ENCODE results near the gene CHMP3. TPM values are rescaled to one million over a fixed set of nuclear protein-coding genes. Genes with fewer than 3 reads are reported as not detected.
"Not testable (repeated sequence)": the region's sequence is repeated elsewhere in the genome, so short reads cannot be mapped to it uniquely, and the experiment has no call there.

The CHMP3 gene
- total RNA-seq, 1 experiment from 2014 or later, result 56.4 TPM

- DNase-seq (ENCODE audit: extremely low read depth, low read depth), result no peak
Observed at GRCh38 chr2:86512892-86513291, 50.4 kb downstream of the CHMP3 start.

- no peak for DNase-seq (ENCODE audit: extremely low read depth, low read depth)
Observed at GRCh38 chr2:86512034-86512433, 51.2 kb downstream of the CHMP3 start.

- no peak for DNase-seq (ENCODE audit: extremely low read depth, low read depth)
Observed at GRCh38 chr2:86510436-86510933, 52.8 kb downstream of the CHMP3 start.

DNA sequence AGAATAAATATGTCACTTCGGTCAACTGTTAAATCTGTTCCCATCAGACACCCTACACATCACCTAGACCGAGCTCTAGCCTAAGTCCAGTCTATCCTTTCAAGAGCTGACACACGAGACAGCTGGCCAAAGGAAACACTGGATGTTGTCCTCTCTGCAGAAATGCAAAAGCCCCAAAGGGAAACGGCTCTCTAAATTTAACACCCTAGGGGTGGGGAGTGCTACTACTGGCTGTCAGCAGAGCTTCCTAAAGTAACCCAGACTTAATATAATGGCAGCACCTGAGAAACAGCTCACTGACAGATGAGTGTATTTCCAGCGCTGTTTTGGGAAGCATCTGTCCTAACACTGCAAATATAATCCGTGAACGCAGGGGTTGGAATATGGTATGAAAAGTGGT lies 55.6 kb downstream of the CHMP3 start:
- DNase-seq (ENCODE audit: extremely low read depth, low read depth), result no peak

DNA sequence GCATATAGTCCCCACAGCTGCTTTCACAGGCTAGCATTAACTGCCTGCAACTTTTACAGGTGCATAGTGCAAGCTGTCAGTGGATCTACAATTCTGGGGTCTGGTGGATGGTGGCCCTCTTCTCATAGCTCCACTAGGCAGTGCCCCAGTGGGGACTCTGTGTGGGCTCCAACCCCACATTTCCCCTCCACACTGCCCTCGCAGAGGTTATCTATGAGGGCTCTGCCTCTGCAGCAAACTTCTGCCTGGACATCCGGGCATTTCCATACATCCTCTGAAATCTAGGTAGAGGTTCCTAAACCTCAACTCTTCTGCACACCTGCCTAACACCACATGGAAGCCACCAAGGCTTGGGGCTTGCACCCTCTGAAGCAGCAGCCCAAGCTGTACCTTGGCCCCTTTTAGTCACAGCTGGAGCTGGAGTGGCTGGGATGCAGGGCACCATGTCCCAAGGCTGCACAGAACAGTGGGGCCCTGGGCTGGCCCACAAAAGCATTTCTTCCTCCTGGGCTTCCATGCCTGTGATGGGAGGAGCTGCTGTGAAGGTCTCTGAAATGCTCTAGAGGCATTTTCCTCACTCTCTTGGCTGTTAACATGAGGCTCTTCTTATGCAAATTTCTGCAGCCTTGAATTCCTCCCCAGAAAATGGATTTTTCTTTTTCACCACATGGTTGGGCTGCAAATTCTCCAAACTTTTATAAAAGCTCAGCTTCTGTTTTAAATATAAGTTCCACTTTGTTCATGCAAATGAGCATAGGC lies 62.7 kb downstream of the CHMP3 start:
- DNase-seq (ENCODE audit: extremely low read depth, low read depth), result no peak

DNA sequence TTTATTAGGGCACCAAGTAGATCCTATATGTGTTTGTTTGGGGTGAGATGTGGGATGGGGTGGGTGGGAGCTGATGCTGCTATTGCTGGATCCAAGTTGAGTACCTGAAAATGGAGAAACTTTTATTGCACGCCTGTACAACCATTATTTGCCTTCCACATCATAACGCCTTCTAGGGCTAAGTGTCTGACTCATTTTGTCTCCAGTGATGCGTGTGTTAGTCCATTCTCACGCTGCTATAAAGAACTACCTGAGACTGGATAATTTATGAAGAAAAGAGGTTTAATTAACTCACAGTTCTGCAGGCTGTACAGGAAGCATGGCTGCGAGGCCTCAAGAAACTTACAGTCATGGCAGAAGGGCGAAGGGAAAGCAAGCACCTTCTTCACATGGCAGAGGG lies 63.9 kb downstream of the CHMP3 start:
- DNase-seq (ENCODE audit: extremely low read depth, low read depth), result no peak

DNA sequence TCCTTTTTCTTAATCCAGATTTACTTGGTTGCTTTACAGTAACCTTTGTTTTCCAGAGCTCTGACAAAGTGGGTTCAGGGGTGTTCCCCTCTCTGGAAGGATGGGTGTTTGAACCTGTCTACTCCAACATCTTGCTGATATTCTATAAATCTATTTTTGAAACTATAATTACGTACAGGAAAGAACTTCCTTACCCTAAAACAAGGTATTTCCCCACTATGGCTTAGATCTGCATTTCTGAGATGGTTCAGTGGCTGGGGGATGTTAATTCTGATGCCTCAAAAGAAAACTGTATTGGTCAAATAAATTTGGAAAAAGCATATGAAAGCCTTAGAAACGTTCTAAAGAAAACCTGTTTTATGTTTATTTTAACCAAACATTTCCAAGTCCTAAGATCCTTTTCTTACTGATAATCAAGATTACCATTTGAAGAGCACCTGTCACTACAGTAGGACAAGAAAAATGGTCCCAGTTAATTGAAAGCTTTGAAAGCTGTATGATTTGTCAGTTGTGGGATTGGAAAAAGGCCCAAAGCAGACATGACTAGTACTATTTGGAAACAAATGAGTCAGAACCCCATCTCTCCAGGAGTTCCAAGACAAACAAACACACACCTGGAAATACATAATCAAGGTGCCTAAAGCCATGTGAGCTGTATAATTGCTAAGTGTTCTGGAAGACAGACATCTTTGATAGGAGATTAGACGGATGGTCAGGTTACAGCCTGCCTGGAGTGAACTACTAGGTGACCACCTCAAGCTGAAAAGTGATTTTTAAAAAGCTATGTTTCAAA lies 64.6 kb downstream of the CHMP3 start:
- DNase-seq (ENCODE audit: extremely low read depth, low read depth), result no peak

- not testable (repeated sequence) for DNase-seq (ENCODE audit: extremely low read depth, low read depth)
Observed at GRCh38 chr2:86496391-86496790, 66.9 kb downstream of the CHMP3 start.

- DNase-seq (ENCODE audit: extremely low read depth, low read depth), result no peak
Observed at GRCh38 chr2:86492048-86492453, 71.2 kb downstream of the CHMP3 start.

DNA sequence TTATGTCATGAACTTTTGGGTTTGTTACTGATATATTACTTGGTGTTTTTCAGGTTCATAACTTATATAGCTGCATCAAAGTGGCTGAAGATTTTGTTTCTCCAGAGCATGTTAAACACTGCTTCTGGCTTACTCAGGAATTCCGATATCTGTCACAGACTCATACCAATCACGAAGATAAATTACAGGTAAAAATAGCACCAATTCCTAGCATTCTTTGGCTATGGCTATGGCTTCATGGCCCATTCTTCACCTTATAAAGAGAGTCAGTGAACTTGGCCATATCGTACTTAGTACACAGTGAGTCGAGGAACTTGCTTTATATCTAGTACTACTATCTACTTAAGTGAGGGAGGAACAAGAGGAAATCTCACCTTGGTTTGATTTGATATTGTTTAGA lies 72.2 kb downstream of the CHMP3 start:
- no peak for DNase-seq (ENCODE audit: extremely low read depth, low read depth)

DNA sequence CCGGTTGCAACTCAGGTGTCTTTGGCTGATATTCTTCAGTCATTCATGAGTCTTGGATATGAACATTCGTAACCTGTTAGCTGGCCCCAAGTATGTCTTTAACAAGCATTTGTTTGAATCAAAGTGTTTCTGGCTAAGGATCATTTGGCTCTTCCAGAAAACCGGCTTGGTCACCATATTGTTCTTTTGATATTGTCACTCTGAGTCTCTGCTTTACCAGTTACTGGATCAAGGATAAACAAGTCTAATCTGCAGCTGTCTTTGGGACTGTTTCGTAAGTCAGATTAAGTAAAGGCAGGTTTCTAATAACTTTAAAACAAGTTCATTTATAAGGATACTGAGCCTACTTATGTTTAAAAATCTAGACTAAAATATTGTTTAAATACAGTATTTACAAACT lies 73.0 kb downstream of the CHMP3 start:
- no peak for DNase-seq (ENCODE audit: extremely low read depth, low read depth)

DNA sequence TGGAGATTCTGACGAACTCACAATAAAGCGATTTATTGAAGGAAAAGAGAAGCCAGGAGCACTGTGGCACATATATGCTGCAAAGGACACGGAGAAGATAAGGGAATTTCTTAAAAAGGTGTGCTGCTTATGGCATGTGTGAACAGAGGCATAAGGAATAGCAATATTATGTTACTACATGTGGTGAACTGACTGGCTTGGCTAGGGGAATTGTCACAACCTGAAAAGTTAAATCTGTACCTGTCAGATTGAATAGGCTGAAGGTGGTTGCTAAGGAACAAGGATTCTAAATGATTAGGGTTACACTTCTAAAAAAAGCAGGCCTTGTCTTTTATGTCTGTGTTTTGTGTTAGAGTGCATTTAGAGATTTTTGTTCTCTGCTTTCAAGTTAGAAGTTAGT lies 73.7 kb downstream of the CHMP3 start:
- no peak for DNase-seq (ENCODE audit: extremely low read depth, low read depth)

DNA sequence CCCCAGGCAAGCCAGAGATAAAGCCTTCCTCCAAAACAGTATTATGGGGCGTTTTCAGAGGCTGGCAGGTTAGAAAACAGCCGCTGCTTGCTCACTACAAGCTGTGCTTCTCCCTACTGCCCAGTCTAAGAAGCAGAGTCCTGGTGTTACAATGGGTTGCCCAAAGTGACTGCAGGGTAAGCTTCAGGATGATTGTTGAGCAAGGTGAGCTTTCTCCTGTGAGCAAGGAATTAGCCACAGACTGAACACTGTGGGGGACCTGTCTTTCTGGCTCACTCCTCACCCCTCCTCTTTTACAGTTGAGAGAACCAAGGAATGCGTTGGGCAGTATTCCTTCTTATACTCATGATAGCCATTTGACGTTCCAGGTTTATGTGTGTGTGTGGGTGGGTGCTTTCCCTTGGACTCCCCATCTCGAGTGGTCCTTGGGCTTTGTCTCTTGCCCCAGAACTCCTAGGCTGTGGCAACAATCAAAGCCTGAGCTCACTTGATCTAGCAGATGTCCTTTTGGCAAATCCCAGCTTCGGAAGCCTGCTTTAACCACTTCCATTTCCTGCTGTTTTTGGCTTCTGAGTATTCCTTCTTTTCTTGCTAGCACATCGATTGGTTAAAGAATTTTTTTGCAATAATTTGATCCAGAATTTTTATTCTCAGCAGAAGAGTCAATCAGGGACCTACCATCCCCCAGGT lies 74.5 kb downstream of the CHMP3 start:
- no peak for DNase-seq (ENCODE audit: extremely low read depth, low read depth)

GRCh38 chr2:86487062-86487461 lies 76.2 kb downstream of the CHMP3 start:
- DNase-seq (ENCODE audit: extremely low read depth, low read depth), result no peak

- DNase-seq (ENCODE audit: extremely low read depth, low read depth), result no peak
Observed at GRCh38 chr2:86485802-86486201, 77.4 kb downstream of the CHMP3 start.

- no peak for DNase-seq (ENCODE audit: extremely low read depth, low read depth)
Observed at GRCh38 chr2:86485103-86485502, 78.1 kb downstream of the CHMP3 start.

DNA sequence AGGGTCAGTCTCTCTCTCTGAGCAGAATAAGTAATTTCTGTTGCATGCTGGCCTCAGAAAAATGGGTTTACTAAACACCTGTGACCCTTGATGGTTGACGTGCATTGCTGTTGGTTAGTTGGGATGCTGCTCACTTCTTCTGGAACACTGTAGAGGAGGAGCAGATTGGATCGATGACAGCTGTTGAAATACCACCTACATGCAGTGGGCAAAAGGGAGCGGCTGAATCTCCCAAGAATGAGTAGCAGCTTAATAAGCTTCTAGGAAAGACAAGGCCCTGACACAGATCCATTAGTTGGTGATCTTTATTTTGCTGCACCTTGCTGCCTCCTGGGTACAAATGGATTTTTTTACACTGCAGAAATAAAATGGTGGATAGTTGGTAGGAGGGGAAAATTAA lies 78.9 kb downstream of the CHMP3 start:
- no peak for DNase-seq (ENCODE audit: extremely low read depth, low read depth)

- no peak for DNase-seq (ENCODE audit: extremely low read depth, low read depth)
Observed at GRCh38 chr2:86482034-86482433, 81.2 kb downstream of the CHMP3 start.

- no peak for DNase-seq (ENCODE audit: extremely low read depth, low read depth)
Observed at GRCh38 chr2:86480105-86480504, 83.1 kb downstream of the CHMP3 start.

- DNase-seq (ENCODE audit: extremely low read depth, low read depth), result no peak
Observed at GRCh38 chr2:86477349-86477748, 85.9 kb downstream of the CHMP3 start.

- DNase-seq (ENCODE audit: extremely low read depth, low read depth), result no peak
Observed at GRCh38 chr2:86476918-86477317, 86.3 kb downstream of the CHMP3 start.

Data from NCI-H460 (cell line).